ENCODE data around the gene ARRB2.

The ARRB2 gene

DNA sequence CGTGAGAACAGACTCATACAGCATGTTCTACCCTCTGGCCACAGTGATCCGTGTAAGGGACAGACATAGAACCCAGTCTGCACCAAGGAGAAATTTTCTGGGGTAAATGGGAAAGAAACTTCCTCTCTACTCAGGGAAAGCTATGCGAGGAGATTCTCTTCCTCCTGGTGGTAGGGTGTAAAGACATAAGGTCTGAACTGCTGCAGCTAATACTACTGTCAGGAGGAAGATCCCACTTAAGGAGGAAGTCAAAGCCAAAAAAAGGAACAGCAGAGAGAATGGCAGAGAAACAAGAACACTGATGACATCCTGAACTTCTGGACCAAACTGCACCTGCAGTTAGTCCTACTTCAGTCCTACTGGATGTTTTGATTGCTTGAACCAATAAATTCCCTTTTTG, 54.2 kb downstream of the ARRB2 start:
- DNase-seq (ENCODE audit: low read depth) = no peak

DNA sequence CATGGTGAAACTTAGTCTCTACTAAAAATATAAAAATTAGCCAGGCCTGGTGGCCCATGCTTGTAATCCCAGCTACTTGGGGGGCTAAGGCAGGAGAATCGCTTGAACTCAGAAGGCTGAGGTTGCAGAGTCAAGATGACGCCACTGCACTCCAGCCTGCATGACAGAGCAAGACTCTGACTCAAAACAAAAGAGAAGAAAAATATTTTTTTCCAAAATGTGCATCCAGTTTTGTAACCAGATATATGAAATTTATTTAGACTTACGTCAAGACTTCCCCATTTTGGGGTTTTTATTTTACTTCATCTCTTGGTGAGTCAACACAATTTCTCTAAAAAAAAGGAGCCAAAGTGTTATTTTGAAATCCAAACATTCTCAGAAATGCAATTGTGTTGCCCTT, 55.8 kb downstream of the ARRB2 start:
- peak; percentile 70 for DNase-seq (ENCODE audit: low read depth)

DNA sequence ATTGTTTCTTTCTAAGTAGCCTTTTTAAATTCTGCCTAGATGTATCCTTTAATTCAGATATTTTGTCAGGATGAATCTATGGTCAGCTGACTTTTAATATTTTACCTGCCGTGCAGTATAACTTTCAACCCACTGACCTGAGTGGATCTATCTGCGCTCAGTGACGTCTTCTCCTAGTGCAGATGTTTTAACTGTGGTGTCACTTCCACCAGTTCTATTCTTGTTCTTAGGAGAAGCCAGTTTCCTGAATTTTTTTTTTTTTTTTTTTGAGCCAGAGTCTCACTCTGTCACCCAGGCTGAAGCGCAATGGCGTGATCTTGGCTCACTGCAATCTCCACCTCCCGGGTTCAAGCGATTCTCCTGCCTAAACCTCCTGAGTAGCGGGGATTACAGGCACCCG, 56.3 kb downstream of the ARRB2 start:
- DNase-seq (ENCODE audit: low read depth) = no peak

DNA sequence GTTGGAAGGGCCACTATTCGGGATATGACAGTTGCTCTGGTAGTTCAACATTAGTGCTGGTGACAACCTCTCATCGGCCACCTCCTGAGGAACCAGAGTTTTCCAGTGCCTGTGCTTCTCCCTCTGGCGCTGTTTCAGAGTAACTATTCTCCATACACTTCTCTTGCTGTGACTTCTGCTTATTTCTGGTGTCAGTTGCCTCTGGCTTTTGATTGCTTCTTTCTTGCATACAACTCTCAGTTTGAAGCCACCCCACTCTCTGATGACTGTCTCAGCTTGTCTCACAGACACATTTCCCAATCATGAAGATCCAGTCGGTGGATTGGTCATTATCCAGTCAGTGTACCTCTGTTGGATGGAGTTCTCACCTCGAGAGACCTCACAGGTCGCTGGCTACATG, 57.9 kb downstream of the ARRB2 start:
- DNase-seq (ENCODE audit: low read depth) = no peak

DNA sequence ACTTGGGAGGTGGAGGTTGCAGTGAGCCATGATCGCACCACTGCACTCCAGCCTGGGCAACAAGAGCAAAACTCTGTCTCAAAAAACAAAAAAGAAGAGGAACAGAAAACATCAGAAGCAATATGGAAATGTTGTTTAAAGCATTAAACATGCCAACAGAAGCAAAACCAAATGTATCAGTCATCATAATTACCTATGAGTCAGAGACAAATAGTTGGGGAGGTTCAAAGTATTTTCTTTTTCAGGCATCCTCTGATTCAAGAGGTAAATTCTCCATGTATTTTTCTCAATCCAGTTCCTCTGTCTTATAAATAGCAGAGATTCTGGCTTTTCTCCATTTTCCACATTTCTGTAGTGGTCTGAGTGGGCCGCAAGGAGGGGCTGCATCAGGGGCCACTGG, 59.2 kb downstream of the ARRB2 start:
- DNase-seq (ENCODE audit: low read depth) = no peak
